HepG2 (cell line): Measurements from ENCODE around the gene IGF2BP3. TPM values are rescaled to one million over a fixed set of nuclear protein-coding genes. Genes with fewer than 3 reads are reported as not detected.

Source experiments
- ATAC-seq: fragments of 200-7000 bp; cut with Tn5 transposase; 3 replicates; pipeline ENCODE4 v1.9.1; 2020; ENCODE audit warnings: mild to moderate bottlenecking, moderate library complexity
- BruUV-seq: library from RNA; stranded (reverse); fragments of 400-500 nt; replicated peaks from 2 replicates; lab custom pipeline; 2021; lab: Mats Ljungman, UMichigan
- CTCF ChIA-PET: fragments of 300-600 bp; formaldehyde crosslinking; extraction: SDS; loops from one replicate; lab custom pipeline; 2021; ENCODE audit warnings: low total read pairs, inconsistent platforms, low intra/inter-chr PET ratio; lab: Yijun Ruan, JAX
- POLR2A ChIA-PET: fragments of 350-600 bp; sonication (Branson Sonifier 250); formaldehyde crosslinking; loops from one replicate; lab custom pipeline; 2020; ENCODE audit warnings: antibody characterized with exemption, inconsistent platforms; lab: Yijun Ruan, JAX
- DNase-seq: peaks from one replicate; pipeline ENCODE4 v3.0.0-alpha.2; 2015; ENCODE audit warnings: low spot score
- FAIRE-seq: peaks from 3 replicates; lab custom pipeline; 2011; peaks lifted over from hg19 to GRCh38; lab: Jason Lieb, UNC
- H2AFZ ChIP-seq: one replicate; pipeline ENCODE4 v1.6.1; 2011; ENCODE audit warnings: low read length, inconsistent platforms
- H3K27ac ChIP-seq: fragments of 300-600 bp; 3 replicates; pipeline ENCODE4 v1.8.0; 2011; ENCODE audit warnings: mixed run types, mild to moderate bottlenecking, mixed read lengths, low read length, inconsistent platforms; ENCODE audit not compliant: insufficient read depth; ENCODE audit errors: extremely low read length
- H3K27me3 ChIP-seq, 2 experiments: fragments of 200-600 bp in 1 of 2; 2 replicates in 1 of 2; 3 replicates in 1 of 2; pipeline versions ENCODE4 v1.6.0 to v1.8.0; 2011; ENCODE audit warnings: low read length in 2 of 2, mild to moderate bottlenecking in 2 of 2, moderate library complexity in 2 of 2, inconsistent platforms in 1 of 2; ENCODE audit not compliant: insufficient read depth in 2 of 2, control insufficient read depth in 1 of 2
- H3K36me3 ChIP-seq, 2 experiments: fragments of 200-600 bp in 1 of 2; replicated peaks in 1 of 2; 2 replicates in 1 of 2; 3 replicates in 1 of 2; pipeline versions ENCODE4 v1.5.1 to v1.8.0; 2011; ENCODE audit warnings: low read length in 2 of 2, inconsistent platforms in 1 of 2; ENCODE audit not compliant: insufficient read depth in 2 of 2, control insufficient read depth in 1 of 2
- H3K4me1 ChIP-seq: 2 replicates; pipeline ENCODE4 v1.5.1; 2012; ENCODE audit warnings: low read length, inconsistent platforms; ENCODE audit not compliant: insufficient read depth
- H3K4me2 ChIP-seq: 2 replicates; pipeline ENCODE4 v1.6.0; 2011; ENCODE audit warnings: low read depth, low read length, inconsistent platforms
- H3K4me3 ChIP-seq, 3 experiments: fragments of 200-600 bp in 1 of 3; sonication (generic), shearing (Covaris generic) in 1 of 3; replicated peaks in 1 of 3; 2 replicates each; pipeline ENCODE4 v1.5.1; 2011 to 2016; ENCODE audit warnings: low read length in 3 of 3, inconsistent platforms in 2 of 3, low read depth in 2 of 3, mild to moderate bottlenecking in 2 of 3, control low read depth in 1 of 3, mixed read lengths in 1 of 3; ENCODE audit not compliant: insufficient read depth in 1 of 3
- H3K79me2 ChIP-seq: one replicate; pipeline ENCODE4 v1.6.1; 2011; ENCODE audit warnings: low read length, inconsistent platforms; ENCODE audit not compliant: insufficient read depth
- H3K9ac ChIP-seq: 2 replicates; pipeline ENCODE4 v1.6.0; 2011; ENCODE audit warnings: mild to moderate bottlenecking, low read depth, low read length, inconsistent platforms; ENCODE audit not compliant: insufficient read depth
- H3K9me3 ChIP-seq: 2 replicates; pipeline ENCODE4 v1.5.1; 2012; ENCODE audit warnings: mild to moderate bottlenecking, low read length
- H4K20me1 ChIP-seq: 2 replicates; pipeline ENCODE4 v1.6.0; 2011; ENCODE audit warnings: inconsistent platforms, mild to moderate bottlenecking, low read length, moderate library complexity; ENCODE audit not compliant: insufficient read depth
- ARNT2 ChIP-seq: sonication (generic); formaldehyde crosslinking; IDR thresholded peaks from 2 replicates; pipeline ENCODE4 v1.8.0; 2022; ENCODE audit warnings: mild to moderate bottlenecking, low read depth, missing genetic modification reagents, moderate library complexity
- CCAR2 ChIP-seq: fragments of 200-400 bp; formaldehyde crosslinking; optimal IDR thresholded peaks from 2 replicates; pipeline ENCODE3; 2018; ENCODE audit warnings: low read depth, mild to moderate bottlenecking, low read length, moderate library complexity
- EHMT2 ChIP-seq: fragments of 200-600 bp; sonication (generic); IDR thresholded peaks from 2 replicates; pipeline ENCODE4 v1.7.0; 2017; ENCODE audit warnings: antibody characterized with exemption, low read depth, low read length, borderline replicate concordance
- ELF3 ChIP-seq: IDR thresholded peaks from 2 replicates; pipeline ENCODE4 v1.6.1; 2016; ENCODE audit warnings: missing genetic modification reagents, missing compliant biosample characterization
- HINFP ChIP-seq: sonication (generic); formaldehyde crosslinking; IDR thresholded peaks from 2 replicates; pipeline ENCODE4 v1.4.0; 2020; ENCODE audit warnings: low read depth, mild to moderate bottlenecking, missing genetic modification reagents
- MAZ ChIP-seq, 2 experiments: sonication (generic) in 1 of 2; formaldehyde crosslinking in 1 of 2; IDR thresholded peaks; 2 replicates each; pipeline versions ENCODE4 v1.5.0 to v1.6.1; 2012 to 2020; ENCODE audit warnings: low read depth in 2 of 2, mild to moderate bottlenecking in 2 of 2, borderline replicate concordance in 1 of 2, improper control_type of control experiment in 1 of 2, low read length in 1 of 2, missing genetic modification reagents in 1 of 2, moderate library complexity in 1 of 2
- PHF20 ChIP-seq: sonication (generic); formaldehyde crosslinking; IDR thresholded peaks from 2 replicates; pipeline ENCODE4 v1.5.0; 2020; ENCODE audit warnings: mild to moderate bottlenecking, missing genetic modification reagents
- SALL2 ChIP-seq: sonication (generic); formaldehyde crosslinking; IDR thresholded peaks from 2 replicates; pipeline ENCODE4 v1.8.1; 2023; ENCODE audit warnings: mild to moderate bottlenecking, missing genetic modification reagents, inconsistent platforms
- SNAI1 ChIP-seq: sonication (generic); formaldehyde crosslinking; IDR thresholded peaks from 2 replicates; pipeline ENCODE4 v1.5.0; 2020; ENCODE audit warnings: mild to moderate bottlenecking, missing genetic modification reagents, borderline replicate concordance
- ZMYM3 ChIP-seq: sonication (generic); formaldehyde crosslinking; IDR thresholded peaks from 2 replicates; pipeline ENCODE4 v1.5.1; 2020; ENCODE audit warnings: mild to moderate bottlenecking, missing genetic modification reagents
- ZNF549 ChIP-seq: sonication (generic); formaldehyde crosslinking; IDR thresholded peaks from 2 replicates; pipeline ENCODE4 v1.5.0; 2020; ENCODE audit warnings: missing genetic modification reagents
- ZNF788 ChIP-seq: sonication (generic); formaldehyde crosslinking; IDR thresholded peaks from 2 replicates; pipeline ENCODE4 v1.5.0; 2020; ENCODE audit warnings: mild to moderate bottlenecking, missing genetic modification reagents, borderline replicate concordance
- ZNF841 ChIP-seq: sonication (generic); formaldehyde crosslinking; IDR thresholded peaks from 2 replicates; pipeline ENCODE4 v1.8.1; 2023; ENCODE audit warnings: missing genetic modification reagents, borderline replicate concordance
- WGBS: methylation state at CpG from one replicate; pipeline ENCODE4 v1.1.6; 2017; ENCODE audit warnings: low lambda C conversion rate; 5-methylcytosine and 5-hydroxymethylcytosine counted together
- in situ Hi-C: cut with HindIII; loops from 2 replicates; pipeline ENCODE4 v1.10.0; 2017; ENCODE audit warnings: low pct_unique_long_range_greater_than_20kb; ENCODE audit not compliant: extremely low pct_ligation_motif_present
- intact Hi-C: fragments of 100-400 bp; cut with micrococcal nuclease; formaldehyde crosslinking; loops from one replicate; pipeline ENCODE4 v1.10.0; 2022; ENCODE audit not compliant: unreplicated experiment
- polyA plus RNA-seq, 8 experiments: library from polyadenylated mRNA; depleted of rRNA in 3 of 8; stranded (reverse) in 7 of 8; unstranded in 1 of 8; fragments of >200 nt; fragmentation: Illumina TruSeq in 4 of 8; extraction: Trizol in 4 of 8; gene quantifications; 2 replicates each; pipeline versions ENCODE4 v1.2.1 to v1.2.3, GENCODE V29; 2011 to 2016; ENCODE audit warnings: low read depth in 4 of 8, missing spikeins in 1 of 8, mixed read lengths in 1 of 8; ENCODE audit not compliant: insufficient read depth in 1 of 8
- total RNA-seq, 5 experiments: library from RNA; depleted of rRNA; stranded (reverse); fragments of >200 nt; fragmentation: Illumina TruSeq; extraction: Trizol; gene quantifications; 2 replicates each; pipeline ENCODE4 v1.2.3, GENCODE V29; 2016; ENCODE audit warnings: low read depth in 1 of 5
- TF ChIP-seq, protein P1 (sequence below): sonication (generic); formaldehyde crosslinking; IDR thresholded peaks from 2 replicates; pipeline ENCODE4 v1.4.0; 2020; ENCODE audit warnings: missing genetic modification reagents
- TF ChIP-seq, protein P2 (sequence below): sonication (generic); formaldehyde crosslinking; IDR thresholded peaks from 2 replicates; pipeline ENCODE4 v1.8.0; 2022; ENCODE audit warnings: low read depth, missing genetic modification reagents
- TF ChIP-seq, protein P3 (sequence below): sonication (generic); formaldehyde crosslinking; IDR thresholded peaks from 2 replicates; pipeline ENCODE4 v1.8.0; 2022; ENCODE audit warnings: mild to moderate bottlenecking, missing genetic modification reagents, moderate library complexity

Gene IGF2BP3
- total and polyA plus RNA-seq, 2 of the 13 experiments (the other 11 are each of a cell fraction or from before 2014, with no cell fraction given) = 37.7 to 39.5 TPM

DNA sequence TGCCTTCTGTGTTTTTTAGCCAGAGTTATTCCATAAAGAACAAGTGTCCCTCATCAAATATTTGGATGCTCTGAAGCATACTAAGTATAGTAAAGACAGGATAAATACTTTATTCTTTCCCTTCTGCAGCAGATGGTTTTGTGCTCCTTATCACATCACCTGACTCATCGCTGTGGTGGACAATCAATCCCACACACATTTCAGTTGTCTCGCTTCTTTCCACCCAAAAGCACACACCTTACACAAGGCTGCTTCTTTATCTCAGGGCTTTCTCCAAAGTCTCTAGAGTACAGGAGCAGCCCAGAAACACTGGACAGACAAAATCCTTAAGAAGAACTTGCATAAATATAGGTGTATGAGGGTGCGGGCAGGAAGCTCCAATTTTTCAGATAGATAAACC is 43.4 kb downstream of the IGF2BP3 start:
- H3K4me1 ChIP-seq = peaks cover 24% of the 10 kb centered on the region
- no peaks in the 10 kb centered on the region for H3K27me3 ChIP-seq
- peaks cover 5% of the 10 kb centered on the region; the same call in 1 of the 2 replicates for H4K20me1 ChIP-seq
- ChIA-PET POLR2A (no interaction called here), CTCF (no interaction called here)
- no peak overlapping the region for H3K9ac ChIP-seq
- peak overlapping the region; percentile 13 for H3K27ac ChIP-seq
- H3K9me3 ChIP-seq = no peaks in the 10 kb centered on the region
- H3K36me3 ChIP-seq = 0 out of 5 replicates have a peak, but pooled peaks cover 0 to 3% of the 10 kb centered on the region in 2 experiments
- 95% methylated on average over 3 of the region's 3 CpGs for WGBS
- no peak overlapping the region for H3K4me2 ChIP-seq
- no peak overlapping the region for H2AFZ ChIP-seq
- FAIRE-seq = no peak
- no TSS peak for BruUV-seq
- in situ Hi-C loops = no loop called here
- intact Hi-C loops = no loop called here
- no peak for DNase-seq
- no peak overlapping the region for H3K4me3 ChIP-seq
- peaks cover 83% of the 10 kb centered on the region for H3K79me2 ChIP-seq
- no peak for ATAC-seq
- TF ChIP-seq HINFP (CRISPR knock-in tag) = no peak
- no peak for TF ChIP-seq ZNF549
- TF ChIP-seq, protein P1, sequence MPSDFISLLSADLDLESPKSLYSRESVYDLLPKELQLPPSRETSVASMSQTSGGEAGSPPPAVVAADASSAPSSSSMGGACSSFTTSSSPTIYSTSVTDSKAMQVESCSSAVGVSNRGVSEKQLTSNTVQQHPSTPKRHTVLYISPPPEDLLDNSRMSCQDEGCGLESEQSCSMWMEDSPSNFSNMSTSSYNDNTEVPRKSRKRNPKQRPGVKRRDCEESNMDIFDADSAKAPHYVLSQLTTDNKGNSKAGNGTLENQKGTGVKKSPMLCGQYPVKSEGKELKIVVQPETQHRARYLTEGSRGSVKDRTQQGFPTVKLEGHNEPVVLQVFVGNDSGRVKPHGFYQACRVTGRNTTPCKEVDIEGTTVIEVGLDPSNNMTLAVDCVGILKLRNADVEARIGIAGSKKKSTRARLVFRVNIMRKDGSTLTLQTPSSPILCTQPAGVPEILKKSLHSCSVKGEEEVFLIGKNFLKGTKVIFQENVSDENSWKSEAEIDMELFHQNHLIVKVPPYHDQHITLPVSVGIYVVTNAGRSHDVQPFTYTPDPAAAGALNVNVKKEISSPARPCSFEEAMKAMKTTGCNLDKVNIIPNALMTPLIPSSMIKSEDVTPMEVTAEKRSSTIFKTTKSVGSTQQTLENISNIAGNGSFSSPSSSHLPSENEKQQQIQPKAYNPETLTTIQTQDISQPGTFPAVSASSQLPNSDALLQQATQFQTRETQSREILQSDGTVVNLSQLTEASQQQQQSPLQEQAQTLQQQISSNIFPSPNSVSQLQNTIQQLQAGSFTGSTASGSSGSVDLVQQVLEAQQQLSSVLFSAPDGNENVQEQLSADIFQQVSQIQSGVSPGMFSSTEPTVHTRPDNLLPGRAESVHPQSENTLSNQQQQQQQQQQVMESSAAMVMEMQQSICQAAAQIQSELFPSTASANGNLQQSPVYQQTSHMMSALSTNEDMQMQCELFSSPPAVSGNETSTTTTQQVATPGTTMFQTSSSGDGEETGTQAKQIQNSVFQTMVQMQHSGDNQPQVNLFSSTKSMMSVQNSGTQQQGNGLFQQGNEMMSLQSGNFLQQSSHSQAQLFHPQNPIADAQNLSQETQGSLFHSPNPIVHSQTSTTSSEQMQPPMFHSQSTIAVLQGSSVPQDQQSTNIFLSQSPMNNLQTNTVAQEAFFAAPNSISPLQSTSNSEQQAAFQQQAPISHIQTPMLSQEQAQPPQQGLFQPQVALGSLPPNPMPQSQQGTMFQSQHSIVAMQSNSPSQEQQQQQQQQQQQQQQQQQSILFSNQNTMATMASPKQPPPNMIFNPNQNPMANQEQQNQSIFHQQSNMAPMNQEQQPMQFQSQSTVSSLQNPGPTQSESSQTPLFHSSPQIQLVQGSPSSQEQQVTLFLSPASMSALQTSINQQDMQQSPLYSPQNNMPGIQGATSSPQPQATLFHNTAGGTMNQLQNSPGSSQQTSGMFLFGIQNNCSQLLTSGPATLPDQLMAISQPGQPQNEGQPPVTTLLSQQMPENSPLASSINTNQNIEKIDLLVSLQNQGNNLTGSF (CRISPR knock-in tag) = no peak
- TF ChIP-seq, protein P2, sequence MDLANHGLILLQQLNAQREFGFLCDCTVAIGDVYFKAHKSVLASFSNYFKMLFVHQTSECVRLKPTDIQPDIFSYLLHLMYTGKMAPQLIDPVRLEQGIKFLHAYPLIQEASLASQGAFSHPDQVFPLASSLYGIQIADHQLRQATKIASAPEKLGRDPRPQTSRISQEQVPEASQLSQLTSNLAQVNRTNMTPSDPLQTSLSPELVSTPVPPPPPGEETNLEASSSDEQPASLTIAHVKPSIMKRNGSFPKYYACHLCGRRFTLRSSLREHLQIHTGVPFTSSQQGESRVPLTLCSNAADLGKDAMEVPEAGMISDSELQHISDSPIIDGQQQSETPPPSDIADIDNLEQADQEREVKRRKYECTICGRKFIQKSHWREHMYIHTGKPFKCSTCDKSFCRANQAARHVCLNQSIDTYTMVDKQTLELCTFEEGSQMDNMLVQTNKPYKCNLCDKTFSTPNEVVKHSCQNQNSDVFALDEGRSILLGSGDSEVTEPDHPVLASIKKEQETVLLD (CRISPR knock-in tag) = no peak
- TF ChIP-seq SNAI1 (CRISPR knock-in tag) = no peak
- no peak for TF ChIP-seq PHF20 (CRISPR knock-in tag)
- TF ChIP-seq ARNT2 (CRISPR knock-in tag) = no peak
- no peak for TF ChIP-seq MAZ (IDR thresholded peaks at IDR 0.05; ENCODE audit: borderline replicate concordance, low read depth, low read length)
- no peak for TF ChIP-seq MAZ (CRISPR knock-in tag; IDR thresholded peaks at IDR 0.05; ENCODE audit: low read depth)
- TF ChIP-seq ZMYM3 (CRISPR knock-in tag) = no peak
- TF ChIP-seq CCAR2 = no peak
- no peak for TF ChIP-seq ELF3 (CRISPR knock-in tag)
- no peak for TF ChIP-seq EHMT2
- no peak for TF ChIP-seq SALL2
- no peak for TF ChIP-seq ZNF788 (CRISPR knock-in tag)
- no peak for TF ChIP-seq ZNF841
- TF ChIP-seq, protein P3, sequence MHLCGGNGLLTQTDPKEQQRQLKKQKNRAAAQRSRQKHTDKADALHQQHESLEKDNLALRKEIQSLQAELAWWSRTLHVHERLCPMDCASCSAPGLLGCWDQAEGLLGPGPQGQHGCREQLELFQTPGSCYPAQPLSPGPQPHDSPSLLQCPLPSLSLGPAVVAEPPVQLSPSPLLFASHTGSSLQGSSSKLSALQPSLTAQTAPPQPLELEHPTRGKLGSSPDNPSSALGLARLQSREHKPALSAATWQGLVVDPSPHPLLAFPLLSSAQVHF (CRISPR knock-in tag) = no peak
